ENCODE data around the gene CLDN24. TPM values are rescaled to one million over a fixed set of nuclear protein-coding genes. Genes with fewer than 3 reads are reported as not detected.
A peak's percentile ranks its signal among the peaks of the same experiment; 100 is the strongest.

The CLDN24 gene
- total and polyA plus RNA-seq, 2 donors (not counting 1 experiment from before 2014, with no cell fraction given) = not detected

DNA sequence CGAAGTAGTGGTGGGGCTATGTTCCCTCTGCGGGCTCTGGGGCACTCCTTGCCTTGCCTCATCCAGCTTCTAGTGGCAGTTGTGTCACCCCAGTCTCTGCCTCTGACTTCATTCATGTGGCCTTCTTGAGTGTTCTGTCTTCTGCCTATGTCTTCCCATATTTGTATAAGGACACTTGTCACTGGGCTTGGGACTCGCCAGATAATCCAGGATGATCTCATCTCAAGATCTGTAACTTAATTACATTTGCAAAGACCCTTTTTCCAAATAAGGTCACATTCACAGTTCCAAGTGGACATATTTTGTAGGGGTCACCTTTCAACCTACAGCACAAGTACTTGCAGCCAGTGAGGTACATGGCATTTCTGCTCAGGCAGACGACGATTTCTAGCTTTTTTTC is 30.3 kb upstream of the CLDN24 start:
- Histone ChIP-seq H3K36me3 (ENCODE audit: control insufficient read depth, insufficient read depth, low read length) (no peaks in the 10 kb centered on the region), H3K79me2 (ENCODE audit: control insufficient read depth, insufficient read depth, low read length) (no peaks in the 10 kb centered on the region), H3K9me3 (ENCODE audit: control insufficient read depth, insufficient read depth, low read depth, low read length) (no peaks in the 10 kb centered on the region), H3K4me1 (ENCODE audit: control insufficient read depth, extremely low read depth, insufficient read depth, low read length) (peaks cover 23% of the 10 kb centered on the region), H3K27me3 (ENCODE audit: control insufficient read depth, insufficient read depth, low read length) (no peaks in the 10 kb centered on the region), H3K9ac (ENCODE audit: insufficient read depth, low read length) (no peak overlapping the region), H4K20me1 (ENCODE audit: control insufficient read depth, extremely low read depth, insufficient read depth, low read length) (no peaks in the 10 kb centered on the region), H2AFZ (ENCODE audit: low read length) (no peak overlapping the region), H3K27ac (ENCODE audit: insufficient read depth, low read length) (no peak overlapping the region), H3K4me3 (replicated peaks in 1 of 4; ENCODE audit: control extremely low read depth in 1 of 4, insufficient read depth in 1 of 4, low read depth in 3 of 4, low read length in 4 of 4) (no peak overlapping the region), H3K4me2 (ENCODE audit: extremely low read depth, insufficient read depth, low read length) (no peak overlapping the region)
- TF ChIP-seq, protein P1, sequence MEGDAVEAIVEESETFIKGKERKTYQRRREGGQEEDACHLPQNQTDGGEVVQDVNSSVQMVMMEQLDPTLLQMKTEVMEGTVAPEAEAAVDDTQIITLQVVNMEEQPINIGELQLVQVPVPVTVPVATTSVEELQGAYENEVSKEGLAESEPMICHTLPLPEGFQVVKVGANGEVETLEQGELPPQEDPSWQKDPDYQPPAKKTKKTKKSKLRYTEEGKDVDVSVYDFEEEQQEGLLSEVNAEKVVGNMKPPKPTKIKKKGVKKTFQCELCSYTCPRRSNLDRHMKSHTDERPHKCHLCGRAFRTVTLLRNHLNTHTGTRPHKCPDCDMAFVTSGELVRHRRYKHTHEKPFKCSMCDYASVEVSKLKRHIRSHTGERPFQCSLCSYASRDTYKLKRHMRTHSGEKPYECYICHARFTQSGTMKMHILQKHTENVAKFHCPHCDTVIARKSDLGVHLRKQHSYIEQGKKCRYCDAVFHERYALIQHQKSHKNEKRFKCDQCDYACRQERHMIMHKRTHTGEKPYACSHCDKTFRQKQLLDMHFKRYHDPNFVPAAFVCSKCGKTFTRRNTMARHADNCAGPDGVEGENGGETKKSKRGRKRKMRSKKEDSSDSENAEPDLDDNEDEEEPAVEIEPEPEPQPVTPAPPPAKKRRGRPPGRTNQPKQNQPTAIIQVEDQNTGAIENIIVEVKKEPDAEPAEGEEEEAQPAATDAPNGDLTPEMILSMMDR (conservative IDR thresholded peaks at IDR 0.05 in 1 of 2, IDR thresholded peaks at IDR 0.05 in 1 of 2; ENCODE audit: low read depth in 1 of 2, low read length in 2 of 2) = no peak
- TF ChIP-seq EZH2 (IDR thresholded peaks at IDR 0.05; ENCODE audit: low read length, missing control alignments) = no peak
- DNase-seq (ENCODE audit: low read depth in 2 of 2) = no peak

DNA sequence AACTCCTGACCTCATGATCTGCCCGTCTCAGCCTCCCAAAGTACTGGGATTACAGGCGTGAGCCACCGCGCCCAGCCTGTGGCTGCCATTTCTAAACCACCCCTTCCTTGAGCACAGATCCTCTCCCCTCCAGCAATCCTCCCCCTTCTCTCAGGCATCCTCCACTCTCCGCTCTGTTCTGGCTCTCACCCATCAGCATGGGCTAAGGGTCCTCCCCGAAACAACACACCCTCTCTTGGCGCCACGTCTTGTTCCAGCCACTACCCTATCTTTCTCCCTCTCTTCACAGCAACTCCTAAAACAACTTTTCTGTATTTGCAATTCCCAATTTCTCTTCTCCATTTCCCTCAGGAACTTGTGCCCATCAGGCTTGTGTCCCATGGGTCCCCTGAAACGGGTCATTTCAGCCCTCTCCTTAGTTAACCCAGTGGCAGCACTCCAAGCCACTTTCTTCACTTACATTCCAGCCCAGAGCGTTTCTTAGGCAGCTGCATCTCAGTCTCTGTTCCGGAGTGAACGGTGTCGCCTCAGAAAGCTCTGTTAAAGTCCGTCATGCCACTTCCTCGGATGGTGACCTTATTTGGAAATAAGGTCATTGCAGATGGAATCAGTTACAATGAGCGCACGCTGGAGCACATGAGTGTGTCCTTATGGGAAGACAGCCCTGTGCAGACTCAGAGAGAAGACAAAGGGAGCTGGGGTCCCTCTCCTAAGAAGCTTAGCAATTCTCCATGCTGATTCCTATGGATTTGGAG is 28.3 kb upstream of the CLDN24 start:
- H3K4me3 ChIP-seq (replicated peaks in 1 of 4; ENCODE audit: control extremely low read depth in 1 of 4, insufficient read depth in 1 of 4, low read depth in 3 of 4, low read length in 4 of 4) = no peak overlapping the region
- DNase-seq (ENCODE audit: low read depth in 2 of 2) = no peak
- H3K4me2 ChIP-seq (ENCODE audit: extremely low read depth, insufficient read depth, low read length) = no peak overlapping the region
- TF ChIP-seq, protein P1 (conservative IDR thresholded peaks at IDR 0.05 in 1 of 2, IDR thresholded peaks at IDR 0.05 in 1 of 2; ENCODE audit: low read depth in 1 of 2, low read length in 2 of 2) = no peak
- no peak for TF ChIP-seq EZH2 (IDR thresholded peaks at IDR 0.05; ENCODE audit: low read length, missing control alignments)
- H3K27me3 ChIP-seq (ENCODE audit: control insufficient read depth, insufficient read depth, low read length) = no peaks in the 10 kb centered on the region
- no peaks in the 10 kb centered on the region for H3K9me3 ChIP-seq (ENCODE audit: control insufficient read depth, insufficient read depth, low read depth, low read length)
- H3K4me1 ChIP-seq (ENCODE audit: control insufficient read depth, extremely low read depth, insufficient read depth, low read length) = peaks cover 19% of the 10 kb centered on the region
- peak overlapping the region; percentile 26 for H3K9ac ChIP-seq (ENCODE audit: insufficient read depth, low read length)
- no peaks in the 10 kb centered on the region for H3K36me3 ChIP-seq (ENCODE audit: control insufficient read depth, insufficient read depth, low read length)
- peak overlapping the region; percentile 20 for H2AFZ ChIP-seq (ENCODE audit: low read length)
- no peaks in the 10 kb centered on the region for H4K20me1 ChIP-seq (ENCODE audit: control insufficient read depth, extremely low read depth, insufficient read depth, low read length)
- no peaks in the 10 kb centered on the region for H3K79me2 ChIP-seq (ENCODE audit: control insufficient read depth, insufficient read depth, low read length)
- peak overlapping the region; percentile 58 for H3K27ac ChIP-seq (ENCODE audit: insufficient read depth, low read length)

DNA sequence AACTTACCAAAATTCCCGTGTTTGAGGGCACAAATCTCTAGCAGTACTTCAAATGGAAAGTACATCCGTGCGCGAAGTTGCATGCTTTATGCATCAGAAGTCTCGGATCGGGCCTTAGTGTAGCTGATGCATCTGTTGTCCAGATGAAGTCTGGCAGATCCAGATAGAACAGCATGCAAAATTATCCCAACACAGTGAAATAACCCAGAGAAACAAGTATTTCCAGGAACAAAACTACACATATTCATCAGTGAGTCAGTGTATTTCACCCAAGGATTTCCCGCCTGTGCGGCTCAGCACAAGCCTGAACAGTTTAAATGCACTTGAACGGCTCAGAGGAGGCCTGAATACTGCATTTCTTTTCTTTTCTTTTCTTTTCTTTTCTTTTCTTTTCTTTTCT is 27.4 kb upstream of the CLDN24 start:
- H3K9ac ChIP-seq (ENCODE audit: insufficient read depth, low read length) = no peak overlapping the region
- H3K36me3 ChIP-seq (ENCODE audit: control insufficient read depth, insufficient read depth, low read length) = no peaks in the 10 kb centered on the region
- H3K27ac ChIP-seq (ENCODE audit: insufficient read depth, low read length) = peak overlapping the region; percentile 87
- H3K4me2 ChIP-seq (ENCODE audit: extremely low read depth, insufficient read depth, low read length) = no peak overlapping the region
- peak; percentile 60 to 78 for DNase-seq (ENCODE audit: low read depth in 2 of 2)
- TF ChIP-seq, protein P1 (conservative IDR thresholded peaks at IDR 0.05 in 1 of 2, IDR thresholded peaks at IDR 0.05 in 1 of 2; ENCODE audit: low read depth in 1 of 2, low read length in 2 of 2) = no peak
- no peak for TF ChIP-seq EZH2 (IDR thresholded peaks at IDR 0.05; ENCODE audit: low read length, missing control alignments)
- no peaks in the 10 kb centered on the region for H3K9me3 ChIP-seq (ENCODE audit: control insufficient read depth, insufficient read depth, low read depth, low read length)
- no peaks in the 10 kb centered on the region for H4K20me1 ChIP-seq (ENCODE audit: control insufficient read depth, extremely low read depth, insufficient read depth, low read length)
- H3K79me2 ChIP-seq (ENCODE audit: control insufficient read depth, insufficient read depth, low read length) = no peaks in the 10 kb centered on the region
- H3K4me3 ChIP-seq (replicated peaks in 1 of 4; ENCODE audit: control extremely low read depth in 1 of 4, insufficient read depth in 1 of 4, low read depth in 3 of 4, low read length in 4 of 4) = no peak overlapping the region
- no peaks in the 10 kb centered on the region for H3K27me3 ChIP-seq (ENCODE audit: control insufficient read depth, insufficient read depth, low read length)
- H3K4me1 ChIP-seq (ENCODE audit: control insufficient read depth, extremely low read depth, insufficient read depth, low read length) = peaks cover 16% of the 10 kb centered on the region
- H2AFZ ChIP-seq (ENCODE audit: low read length) = no peak overlapping the region
